GM21390 (cell line): ENCODE data around the gene HARBI1.
A peak's percentile ranks its signal among the peaks of the same experiment; 100 is the strongest.

ENCODE experiments used
- ATAC-seq: cut with Tn5 transposase; IDR thresholded peaks from one replicate; pipeline ENCODE4 v1.9.1; 2021; ENCODE audit not compliant: unreplicated experiment

Gene HARBI1

GRCh38 chr11:46617134-46617971, at the start of gene HARBI1, which contains the start of gene ATG13:
Gene HARBI1, minus strand, starts transcription at chr11:46617227. Its CDS starts 990 bp downstream, at chr11:46616237.
Gene ATG13, plus strand, starts transcription at chr11:46617553. Its CDS starts 26,739 bp downstream, at chr11:46644292.
- peak; percentile 91 for ATAC-seq

GRCh38 chr11:46666516-46666915, 49.5 kb upstream of the HARBI1 start:
- no peak for ATAC-seq

GRCh38 chr11:46665356-46665755, 48.3 kb upstream of the HARBI1 start:
- no peak for ATAC-seq

GRCh38 chr11:46664612-46665011, 47.6 kb upstream of the HARBI1 start:
- no peak for ATAC-seq

- ATAC-seq: no peak
These were observed 46.4 kb upstream of the HARBI1 start for GRCh38 chr11:46663277-46663940.

GRCh38 chr11:46662366-46662765, 45.3 kb upstream of the HARBI1 start:
- no peak for ATAC-seq

GRCh38 chr11:46661836-46662235, 44.8 kb upstream of the HARBI1 start:
- ATAC-seq: no peak

GRCh38 chr11:46659908-46660307, 42.9 kb upstream of the HARBI1 start:
- no peak for ATAC-seq

GRCh38 chr11:46658259-46658658, 41.2 kb upstream of the HARBI1 start:
- ATAC-seq: no peak

GRCh38 chr11:46657186-46657585, 40.2 kb upstream of the HARBI1 start:
- no peak for ATAC-seq

GRCh38 chr11:46655631-46656030, 38.6 kb upstream of the HARBI1 start:
- ATAC-seq: no peak

- ATAC-seq: no peak
These were observed 32.2 kb upstream of the HARBI1 start for GRCh38 chr11:46649180-46649738.

- ATAC-seq: no peak
These were observed 27.0 kb upstream of the HARBI1 start for GRCh38 chr11:46643986-46644385.

- no peak for ATAC-seq
These were observed 26.5 kb upstream of the HARBI1 start for GRCh38 chr11:46643531-46643930.

GRCh38 chr11:46642627-46643335, 25.8 kb upstream of the HARBI1 start:
- ATAC-seq: no peak

GRCh38 chr11:46641639-46642038, 24.6 kb upstream of the HARBI1 start:
- ATAC-seq: no peak

- no peak for ATAC-seq
These were observed 23.2 kb upstream of the HARBI1 start for GRCh38 chr11:46640036-46640788.

- no peak for ATAC-seq
These were observed 22.3 kb upstream of the HARBI1 start for GRCh38 chr11:46639197-46639839.

GRCh38 chr11:46637546-46637945, 20.5 kb upstream of the HARBI1 start:
- no peak for ATAC-seq

GRCh38 chr11:46635557-46636139, 18.6 kb upstream of the HARBI1 start:
- no peak for ATAC-seq
